ENCODE measurements around the gene NKX2-1. TPM values are rescaled to one million over a fixed set of nuclear protein-coding genes. Genes with fewer than 3 reads are reported as not detected.

Gene NKX2-1
- polyA plus RNA-seq, 1 of the 3 experiments (the other 2 are of a cell fraction): not detected

DNA sequence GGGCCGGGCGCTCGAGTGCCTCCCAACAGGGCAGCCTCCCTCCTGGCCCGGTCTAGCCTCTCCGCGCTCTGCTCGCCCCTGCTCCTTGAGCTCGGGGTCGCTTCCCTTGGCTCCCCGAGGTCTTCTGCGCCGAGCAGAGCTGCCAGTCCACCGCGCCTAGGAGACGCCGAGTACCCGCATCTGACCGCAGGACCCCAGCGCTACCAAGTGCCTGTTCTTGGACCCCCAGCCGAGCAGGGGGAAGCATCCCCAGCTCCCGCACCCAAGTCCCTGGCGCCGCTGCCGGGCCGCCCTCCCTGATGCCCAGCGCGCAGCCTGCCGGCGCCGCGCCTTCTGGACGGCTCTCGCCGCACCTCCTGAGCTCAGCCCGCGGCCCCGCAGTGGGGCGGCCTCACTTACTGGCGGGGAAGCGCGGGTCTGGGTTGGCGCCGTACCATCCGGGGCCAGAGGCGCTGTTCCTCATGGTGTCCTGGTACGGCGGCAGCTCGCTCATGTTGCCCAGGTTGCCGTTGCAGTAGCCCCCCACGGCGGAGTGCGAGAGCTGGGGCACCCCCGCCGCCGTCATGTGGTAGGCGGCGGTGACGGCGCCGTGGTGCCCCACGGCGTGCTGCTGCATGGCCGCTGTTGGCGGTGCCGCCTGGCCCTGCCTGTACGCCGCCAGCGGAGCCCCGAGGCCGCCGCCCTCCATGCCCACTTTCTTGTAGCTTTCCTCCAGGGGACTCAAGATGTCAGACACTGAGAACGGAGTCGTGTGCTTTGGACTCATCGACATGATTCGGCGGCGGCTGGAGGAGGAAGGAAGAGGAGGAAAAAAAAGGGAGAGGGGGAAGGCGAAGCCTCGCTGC lies 1.2 kb downstream of the NKX2-1 start (continued):
- TF ChIP-seq, protein P1, sequence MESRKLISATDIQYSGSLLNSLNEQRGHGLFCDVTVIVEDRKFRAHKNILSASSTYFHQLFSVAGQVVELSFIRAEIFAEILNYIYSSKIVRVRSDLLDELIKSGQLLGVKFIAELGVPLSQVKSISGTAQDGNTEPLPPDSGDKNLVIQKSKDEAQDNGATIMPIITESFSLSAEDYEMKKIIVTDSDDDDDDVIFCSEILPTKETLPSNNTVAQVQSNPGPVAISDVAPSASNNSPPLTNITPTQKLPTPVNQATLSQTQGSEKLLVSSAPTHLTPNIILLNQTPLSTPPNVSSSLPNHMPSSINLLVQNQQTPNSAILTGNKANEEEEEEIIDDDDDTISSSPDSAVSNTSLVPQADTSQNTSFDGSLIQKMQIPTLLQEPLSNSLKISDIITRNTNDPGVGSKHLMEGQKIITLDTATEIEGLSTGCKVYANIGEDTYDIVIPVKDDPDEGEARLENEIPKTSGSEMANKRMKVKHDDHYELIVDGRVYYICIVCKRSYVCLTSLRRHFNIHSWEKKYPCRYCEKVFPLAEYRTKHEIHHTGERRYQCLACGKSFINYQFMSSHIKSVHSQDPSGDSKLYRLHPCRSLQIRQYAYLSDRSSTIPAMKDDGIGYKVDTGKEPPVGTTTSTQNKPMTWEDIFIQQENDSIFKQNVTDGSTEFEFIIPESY (IDR thresholded peaks at IDR 0.05; ENCODE audit: borderline replicate concordance, low read depth): no peak
- TF ChIP-seq GATA2 (CRISPR knock-in tag; IDR thresholded peaks at IDR 0.05) (no peak), RCOR1 (IDR thresholded peaks at IDR 0.05; ENCODE audit: low read length) (no peak), TCF12 (IDR thresholded peaks at IDR 0.05) (no peak)

DNA sequence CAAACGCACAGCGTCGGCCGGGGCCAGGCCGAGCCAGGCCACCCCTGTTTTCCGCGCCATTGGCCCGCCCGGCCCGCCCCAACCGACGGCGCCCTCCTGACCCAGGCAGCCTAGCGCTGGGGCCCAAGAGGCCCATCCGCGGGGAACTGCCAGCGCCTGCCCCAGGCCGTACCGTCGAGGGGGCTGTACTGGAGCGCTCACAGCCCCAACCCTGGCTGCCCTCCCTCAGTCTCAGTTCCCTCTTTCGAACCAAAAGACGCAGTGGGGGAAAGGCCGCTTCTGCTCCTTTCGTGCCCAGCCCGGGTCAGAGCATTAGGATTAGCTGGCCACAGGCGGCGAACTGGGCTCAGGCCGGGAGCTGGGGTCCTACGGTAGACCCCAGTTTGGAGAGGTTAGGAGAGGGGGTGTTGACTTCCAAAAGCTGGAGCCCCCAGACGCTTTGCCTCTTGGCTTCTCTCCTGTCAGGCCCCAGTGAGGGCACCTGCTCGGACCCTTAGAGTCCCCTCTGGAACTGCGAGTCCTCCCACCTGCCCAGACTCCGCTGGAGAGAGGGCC lies 1.9 kb downstream of the NKX2-1 start:
- H3K36me3 ChIP-seq (replicated peaks in 1 of 2; ENCODE audit: control insufficient read depth in 1 of 2, insufficient read depth in 2 of 2, low read length in 1 of 2): no peaks in the 10 kb centered on the region
- no peak overlapping the region for H3K9ac ChIP-seq
- 0% methylated on average over 10 of the region's 34 CpGs for WGBS (ENCODE audit: low lambda C conversion rate)
- no peaks in the 10 kb centered on the region for H3K79me2 ChIP-seq (ENCODE audit: insufficient read depth)
- ChIA-PET CTCF (interaction anchor here (1.4 kb wide), 1 partner anchor 36 kb away, joined by 4 read pairs; no protein-coding TSS in a partner anchor), POLR2A (no interaction called here)
- H3K9me2 ChIP-seq: no peaks in the 10 kb centered on the region
- no peak overlapping the region for H2AFZ ChIP-seq (ENCODE audit: low read depth)
- H3F3A ChIP-seq (replicated peaks; ENCODE audit: insufficient read depth): no peaks in the 10 kb centered on the region
- TF ChIP-seq FOXJ3 (CRISPR knock-in tag; IDR thresholded peaks at IDR 0.05) (no peak), NFIC (IDR thresholded peaks at IDR 0.05; ENCODE audit: borderline replicate concordance) (no peak)
- TF ChIP-seq, protein P1 (IDR thresholded peaks at IDR 0.05; ENCODE audit: borderline replicate concordance, low read depth): no peak
- H3K27me3 ChIP-seq (ENCODE audit: insufficient read depth): peaks cover 100% of the 10 kb centered on the region
- no peak overlapping the region for H3K4me2 ChIP-seq
- peaks cover 0 to 5% of the 10 kb centered on the region in 2 experiments; a peak in 1 of 4 replicates for H3K4me1 ChIP-seq (ENCODE audit: control insufficient read depth in 1 of 2, insufficient read depth in 2 of 2, low read depth in 1 of 2, low read length in 1 of 2)
- H3K9me3 ChIP-seq: no peaks in the 10 kb centered on the region
- no peak overlapping the region for H3K27ac ChIP-seq (ENCODE audit: low read depth in 2 of 2, low read length in 1 of 2)
- no peak overlapping the region for H3K4me3 ChIP-seq (ENCODE audit: low read depth in 2 of 2, low read length in 1 of 2)
- DNase-seq: peak; percentile 25
- no peaks in the 10 kb centered on the region for H4K20me1 ChIP-seq (ENCODE audit: insufficient read depth)

DNA sequence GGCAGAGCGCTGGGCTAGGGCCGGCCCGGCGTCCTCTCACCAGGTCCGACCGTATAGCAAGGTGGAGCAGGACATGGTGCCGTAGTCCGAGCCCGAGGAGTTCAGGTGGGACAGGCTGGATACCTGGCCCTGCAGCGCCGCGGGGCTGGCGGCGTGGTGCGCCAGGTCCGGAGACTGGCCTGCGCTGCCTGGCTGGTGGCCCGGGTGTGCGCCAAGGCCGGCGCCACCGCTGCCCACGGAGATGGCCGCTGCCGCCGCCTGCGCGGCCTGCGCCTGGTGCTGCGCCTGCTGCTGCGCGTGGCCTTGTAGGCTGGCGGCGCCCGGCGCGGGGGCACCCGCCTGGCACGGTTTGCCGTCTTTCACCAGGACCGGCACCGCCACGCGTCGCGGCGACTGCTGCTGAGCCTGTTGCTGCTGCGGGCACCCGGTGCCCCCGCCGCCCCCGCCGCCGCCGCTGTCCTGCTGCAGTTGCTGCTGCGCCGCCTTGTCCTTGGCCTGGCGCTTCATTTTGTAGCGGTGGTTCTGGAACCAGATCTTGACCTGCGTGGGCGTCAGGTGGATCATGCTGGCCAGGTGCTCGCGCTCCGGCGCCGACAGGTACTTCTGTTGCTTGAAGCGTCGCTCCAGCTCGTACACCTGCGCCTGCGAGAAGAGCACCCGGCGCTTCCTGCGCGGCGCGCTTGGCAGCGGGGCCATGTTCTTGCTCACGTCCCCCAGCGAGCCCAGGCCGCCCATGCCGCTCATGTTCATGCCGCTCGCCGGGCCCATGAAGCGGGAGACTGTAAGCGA lies 2.6 kb downstream of the NKX2-1 start:
- peak; percentile 19 for DNase-seq
- 10% methylated on average over 32 of the region's 87 CpGs for WGBS (ENCODE audit: low lambda C conversion rate)
- CTCF ChIA-PET: no interaction called here

More for the DNA sequence above, 2.6 kb downstream of the NKX2-1 start:
- Histone ChIP-seq H3K9me2 (no peaks in the 10 kb centered on the region), H3F3A (replicated peaks; ENCODE audit: insufficient read depth) (no peaks in the 10 kb centered on the region), H3K9me3 (no peaks in the 10 kb centered on the region), H4K20me1 (ENCODE audit: insufficient read depth) (no peaks in the 10 kb centered on the region), H3K9ac (no peak overlapping the region), H3K79me2 (ENCODE audit: insufficient read depth) (no peaks in the 10 kb centered on the region), H3K4me3 (ENCODE audit: low read depth in 2 of 2, low read length in 1 of 2) (no peak overlapping the region), H3K4me1 (ENCODE audit: control insufficient read depth in 1 of 2, insufficient read depth in 2 of 2, low read depth in 1 of 2, low read length in 1 of 2) (peaks cover 0 to 5% of the 10 kb centered on the region in 2 experiments; a peak in 1 of 4 replicates), H3K4me2 (no peak overlapping the region), H3K36me3 (replicated peaks in 1 of 2; ENCODE audit: control insufficient read depth in 1 of 2, insufficient read depth in 2 of 2, low read length in 1 of 2) (no peaks in the 10 kb centered on the region), H2AFZ (ENCODE audit: low read depth) (no peak overlapping the region), H3K27ac (ENCODE audit: low read depth in 2 of 2, low read length in 1 of 2) (no peak overlapping the region), H3K27me3 (ENCODE audit: insufficient read depth) (peaks cover 100% of the 10 kb centered on the region)
- no peak for TF ChIP-seq FOXM1 (IDR thresholded peaks at IDR 0.05; ENCODE audit: low read depth)
- no peak for TF ChIP-seq MEF2A (IDR thresholded peaks at IDR 0.05; ENCODE audit: borderline replicate concordance, low read depth)
- no peak for TF ChIP-seq TCF12 (IDR thresholded peaks at IDR 0.05)
- no peak for TF ChIP-seq YY1 (IDR thresholded peaks at IDR 0.05; ENCODE audit: low read depth)
- POLR2A ChIA-PET: no interaction called here

Measured in SK-N-SH (cell line).